Endothelial cell (in vitro differentiated cells): ENCODE measurements around the gene CACFD1. TPM values are rescaled to one million over a fixed set of nuclear protein-coding genes. Genes with fewer than 3 reads are reported as not detected.
A peak's percentile ranks its signal among the peaks of the same experiment; 100 is the strongest.

ENCODE experiments used
- DNase-seq: peaks from one replicate; pipeline ENCODE4 v3.0.0; 2021; ENCODE audit warnings: low spot score
- H3K27ac Mint-ChIP-seq: one replicate; pipeline ENCODE4 v1.8.0; 2021; ENCODE audit warnings: mixed read lengths, inconsistent platforms; ENCODE audit not compliant: unreplicated experiment
- H3K27me3 Mint-ChIP-seq: one replicate; pipeline ENCODE4 v1.8.0; 2021; ENCODE audit warnings: mild to moderate bottlenecking, moderate library complexity, mixed read lengths, inconsistent platforms; ENCODE audit not compliant: unreplicated experiment
- H3K36me3 Mint-ChIP-seq: one replicate; pipeline ENCODE4 v1.8.0; 2021; ENCODE audit warnings: mild to moderate bottlenecking, low read depth, mixed read lengths, inconsistent platforms; ENCODE audit not compliant: unreplicated experiment
- H3K4me1 Mint-ChIP-seq: one replicate; pipeline ENCODE4 v1.8.0; 2021; ENCODE audit warnings: mild to moderate bottlenecking, mixed read lengths, inconsistent platforms; ENCODE audit not compliant: unreplicated experiment
- H3K4me3 Mint-ChIP-seq: one replicate; pipeline ENCODE4 v1.8.0; 2021; ENCODE audit warnings: mild to moderate bottlenecking, mixed read lengths, inconsistent platforms; ENCODE audit not compliant: unreplicated experiment
- H3K9me3 Mint-ChIP-seq: one replicate; pipeline ENCODE4 v1.8.0; 2021; ENCODE audit warnings: mixed read lengths, inconsistent platforms; ENCODE audit not compliant: unreplicated experiment
- CTCF ChIP-seq: fragments of 200-600 bp; sonication (generic); IDR thresholded peaks from one replicate; pipeline ENCODE4 v1.5.0; 2021; ENCODE audit warnings: antibody characterized with exemption; ENCODE audit not compliant: unreplicated experiment
- total RNA-seq: library from RNA; stranded (reverse); fragmentation: NEBNext Ultra II Directional; extraction: Animal tissue kit (Norgen Biotek cat#: 25700); gene quantifications from one replicate; pipeline ENCODE4 v1.2.1, GENCODE V29; 2021; ENCODE audit not compliant: unreplicated experiment

CACFD1 gene
- total RNA-seq, 1 donor from 2014 or later: 34.3 TPM

DNA sequence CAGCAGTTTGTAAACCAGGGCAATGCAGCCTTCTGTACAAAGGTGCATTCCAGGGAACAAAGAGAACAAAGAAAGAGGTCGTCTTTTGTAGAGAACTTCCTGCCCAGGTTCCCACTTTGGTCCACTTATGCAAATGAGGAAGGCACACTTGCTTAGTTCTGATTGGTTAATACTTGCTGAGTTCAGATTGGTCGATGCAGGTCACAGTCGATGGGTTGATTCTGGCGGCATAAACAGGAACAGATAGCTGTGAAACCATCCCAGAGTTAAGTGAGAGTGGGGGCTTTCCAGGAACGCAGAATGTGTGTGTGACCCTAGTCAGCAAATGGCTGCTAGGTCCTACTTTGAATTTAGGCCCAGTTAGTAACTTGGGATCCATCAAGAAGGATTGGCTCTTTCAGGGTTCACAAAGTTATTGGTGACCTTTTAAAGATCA lies 39.4 kb upstream of the CACFD1 start:
- peaks cover 5% of the 10 kb centered on the region for H3K27me3 Mint-ChIP-seq
- no peak overlapping the region for H3K4me3 Mint-ChIP-seq
- TF ChIP-seq CTCF: no peak
- peak overlapping the region; percentile 32 for H3K27ac Mint-ChIP-seq
- no peaks in the 10 kb centered on the region for H3K9me3 Mint-ChIP-seq
- DNase-seq: no peak
- H3K36me3 Mint-ChIP-seq: peaks cover 3% of the 10 kb centered on the region
- peaks cover 18% of the 10 kb centered on the region for H3K4me1 Mint-ChIP-seq

DNA sequence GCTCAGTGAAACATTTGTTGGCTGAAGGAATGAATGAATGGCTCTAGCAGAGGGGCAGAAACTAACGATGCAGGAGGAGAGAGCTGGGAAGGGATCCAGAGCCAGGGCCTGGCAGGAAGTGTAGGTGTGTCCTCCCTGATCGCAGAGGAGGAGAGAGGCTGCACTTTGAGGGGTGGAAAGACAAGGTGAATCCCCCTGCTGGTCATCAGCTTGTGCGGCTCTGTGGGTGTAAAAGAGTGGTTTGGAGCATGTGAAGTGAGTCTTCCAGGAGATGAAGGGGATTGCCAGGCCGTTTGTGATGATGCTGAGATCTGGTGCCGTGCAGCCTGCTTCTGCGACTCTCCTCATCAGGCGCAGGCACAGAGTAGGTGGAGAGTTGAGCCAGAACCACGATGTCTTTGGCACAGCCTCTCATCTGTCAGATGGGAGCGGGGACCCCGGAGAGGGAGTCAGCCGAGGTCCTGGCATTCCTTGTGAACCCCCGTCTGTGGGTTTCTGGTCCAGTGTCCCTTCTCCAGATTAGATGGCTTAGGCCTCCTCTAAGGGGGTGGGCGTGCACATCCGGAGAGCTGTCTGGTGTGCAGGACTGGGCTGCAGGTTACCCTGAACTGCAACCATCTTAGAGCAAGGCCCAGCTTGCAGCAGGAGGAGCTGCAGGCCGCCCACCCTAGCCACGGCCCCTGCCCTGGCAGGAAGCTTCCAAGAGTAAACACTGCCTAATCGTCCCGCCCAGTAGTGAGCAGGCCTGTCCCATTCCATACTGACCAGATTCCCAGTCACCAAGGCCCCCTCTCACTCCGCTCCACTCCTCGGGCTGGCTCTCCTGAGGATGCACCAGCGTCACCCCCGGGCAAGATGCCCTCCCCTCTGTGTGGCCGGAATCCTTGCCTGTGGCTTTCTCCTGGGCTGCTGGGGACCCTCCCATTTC lies 37.9 kb upstream of the CACFD1 start, which contains the start of gene ADAMTS13:
Gene ADAMTS13, plus strand, starts transcription at position 753 of the 928 bp plus-strand sequence. Its CDS starts 77 bp downstream, at position 830.
- no peak within 1 kb of the TSS for H3K4me3 Mint-ChIP-seq
- H3K27me3 Mint-ChIP-seq: peaks cover 6% of the 10 kb centered on the region
- no peak for DNase-seq
- peaks cover 3% of the 10 kb centered on the region for H3K36me3 Mint-ChIP-seq
- H3K9me3 Mint-ChIP-seq: no peaks in the 10 kb centered on the region
- TF ChIP-seq CTCF: no peak
- no peak within 1 kb of the TSS for H3K27ac Mint-ChIP-seq
- H3K4me1 Mint-ChIP-seq: peaks cover 12% of the 10 kb centered on the region

DNA sequence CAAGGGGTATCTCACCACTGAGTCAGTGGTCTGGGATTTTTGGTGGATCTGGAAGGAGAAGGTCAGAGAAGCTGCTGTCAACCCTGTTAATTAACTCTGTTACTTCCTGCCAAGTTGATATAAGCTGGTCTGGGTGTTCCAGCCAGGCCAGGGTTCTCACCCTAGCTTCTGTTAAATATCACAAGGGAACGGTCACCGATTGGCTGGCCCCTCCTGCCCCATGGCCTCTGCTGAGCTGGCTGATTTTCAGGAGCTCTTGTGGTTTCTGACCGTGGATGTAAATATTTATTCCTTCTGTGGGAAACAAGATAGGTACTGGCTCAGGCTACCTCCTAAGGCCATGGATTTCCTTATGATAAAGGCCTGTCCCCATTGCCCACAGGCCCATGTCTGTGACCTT lies 36.6 kb upstream of the CACFD1 start:
- no peak for DNase-seq
- Mint-ChIP-seq H3K27ac (no peak overlapping the region), H3K4me1 (peaks cover 12% of the 10 kb centered on the region)

DNA sequence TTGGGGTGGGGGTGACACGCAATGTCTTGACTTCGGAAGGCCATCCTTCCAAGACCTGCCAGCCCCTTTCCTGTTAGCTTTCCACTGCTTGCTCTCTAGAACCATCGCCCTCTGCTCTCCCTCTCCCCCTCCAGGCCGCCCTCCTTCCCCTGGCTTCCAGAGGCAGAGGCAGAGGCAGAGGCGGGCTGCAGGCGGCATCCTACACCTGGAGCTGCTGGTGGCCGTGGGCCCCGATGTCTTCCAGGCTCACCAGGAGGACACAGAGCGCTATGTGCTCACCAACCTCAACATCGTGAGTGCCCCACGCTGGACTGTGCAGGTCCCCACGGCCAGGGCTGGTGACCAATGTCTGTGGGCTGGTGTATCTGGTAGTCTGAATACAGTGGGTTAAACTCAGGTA lies 35.6 kb upstream of the CACFD1 start:
- no peak overlapping the region for H3K4me3 Mint-ChIP-seq
- peaks cover 9% of the 10 kb centered on the region for H3K4me1 Mint-ChIP-seq
- no peaks in the 10 kb centered on the region for H3K36me3 Mint-ChIP-seq
- no peaks in the 10 kb centered on the region for H3K9me3 Mint-ChIP-seq
- DNase-seq: no peak
- TF ChIP-seq CTCF: no peak
- peaks cover 5% of the 10 kb centered on the region for H3K27me3 Mint-ChIP-seq
- no peak overlapping the region for H3K27ac Mint-ChIP-seq

More for the DNA sequence above, 36.6 kb upstream of the CACFD1 start:
- no peak for TF ChIP-seq CTCF
- Mint-ChIP-seq H3K27me3 (peaks cover 9% of the 10 kb centered on the region), H3K9me3 (no peaks in the 10 kb centered on the region), H3K4me3 (no peak overlapping the region), H3K36me3 (peaks cover 3% of the 10 kb centered on the region)

- DNase-seq: no peak
- Mint-ChIP-seq H3K4me1 (peaks cover 9% of the 10 kb centered on the region), H3K27ac (no peak overlapping the region), H3K27me3 (peaks cover 5% of the 10 kb centered on the region), H3K36me3 (no peaks in the 10 kb centered on the region), H3K9me3 (no peaks in the 10 kb centered on the region), H3K4me3 (no peak overlapping the region)
- no peak for TF ChIP-seq CTCF
Observed at GRCh38 chr9:133425049-133425632, 34.6 kb upstream of the CACFD1 start.
